AG10803 (cell line): ENCODE data around the gene XIAP.
A peak's percentile ranks its signal among the peaks of the same experiment; 100 is the strongest.
"Not testable (repeated sequence)": the region's sequence is repeated elsewhere in the genome, so short reads cannot be mapped to it uniquely, and the experiment has no call there.

Experiments used
- DNase-seq: peaks from one replicate; pipeline ENCODE4 v3.0.0; 2010; ENCODE audit warnings: low read depth
- H3K4me3 ChIP-seq: 2 replicates; pipeline ENCODE4 v1.5.1; 2011; ENCODE audit warnings: mild to moderate bottlenecking, low read length, control low read depth
- TF ChIP-seq, protein P1 (sequence below): conservative IDR thresholded peaks from 2 replicates; pipeline ENCODE4 v1.5.1; 2011; ENCODE audit warnings: mild to moderate bottlenecking, low read length, control low read depth, inconsistent platforms

Gene XIAP

DNA sequence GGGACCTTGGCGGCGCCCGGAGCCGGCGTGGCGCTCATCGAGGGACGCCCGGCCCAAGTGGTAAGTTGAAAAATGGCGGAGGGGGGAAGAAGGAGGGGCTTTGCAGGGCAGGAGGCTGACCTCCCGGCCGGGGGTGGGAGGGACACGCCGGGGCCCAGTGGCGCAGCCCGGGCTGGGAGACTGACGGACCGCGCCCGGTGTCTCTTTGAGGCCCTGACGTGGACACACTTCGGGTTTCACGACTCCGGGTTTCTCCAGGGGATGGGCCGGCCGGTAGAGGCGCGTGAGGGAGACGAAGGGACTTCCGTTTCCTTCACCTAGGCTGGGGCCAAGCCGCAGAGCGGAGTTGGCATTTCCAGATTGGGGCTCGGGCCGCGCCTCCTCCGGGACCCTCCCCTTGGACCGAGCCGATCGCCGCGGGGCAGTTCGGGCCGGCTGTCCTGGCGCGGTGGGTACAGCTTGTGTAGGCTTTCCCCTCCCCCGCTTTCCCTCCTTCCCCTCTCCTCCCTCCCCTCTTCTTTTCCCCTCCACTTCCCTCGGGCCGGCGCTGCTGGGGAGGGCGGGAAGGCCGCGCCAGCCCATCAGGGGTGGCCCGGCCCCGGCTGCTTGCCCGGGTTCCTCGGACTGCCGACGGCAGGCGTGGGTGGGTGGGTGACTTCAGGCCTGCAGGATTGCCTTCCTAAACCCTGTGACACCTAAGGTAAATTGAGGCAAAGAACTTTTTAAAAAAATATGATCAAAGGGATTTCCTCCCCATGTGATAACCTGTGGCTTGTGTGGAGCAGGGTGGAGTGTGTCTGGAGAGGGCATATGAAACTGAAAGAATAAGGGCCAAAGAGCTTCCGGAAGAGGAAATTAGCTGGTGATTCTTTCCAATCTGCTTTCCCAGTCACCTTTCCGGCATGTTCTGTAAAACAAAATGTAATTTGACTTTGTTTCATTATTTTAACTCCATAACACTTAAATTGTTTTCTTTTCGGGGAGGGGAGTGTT lies at the start of gene XIAP:
XIAP (plus strand) TSS at position 208 of the 993 bp plus-strand sequence. CDS start 25,610 bp downstream, outside the sequence.
- TF ChIP-seq, protein P1, sequence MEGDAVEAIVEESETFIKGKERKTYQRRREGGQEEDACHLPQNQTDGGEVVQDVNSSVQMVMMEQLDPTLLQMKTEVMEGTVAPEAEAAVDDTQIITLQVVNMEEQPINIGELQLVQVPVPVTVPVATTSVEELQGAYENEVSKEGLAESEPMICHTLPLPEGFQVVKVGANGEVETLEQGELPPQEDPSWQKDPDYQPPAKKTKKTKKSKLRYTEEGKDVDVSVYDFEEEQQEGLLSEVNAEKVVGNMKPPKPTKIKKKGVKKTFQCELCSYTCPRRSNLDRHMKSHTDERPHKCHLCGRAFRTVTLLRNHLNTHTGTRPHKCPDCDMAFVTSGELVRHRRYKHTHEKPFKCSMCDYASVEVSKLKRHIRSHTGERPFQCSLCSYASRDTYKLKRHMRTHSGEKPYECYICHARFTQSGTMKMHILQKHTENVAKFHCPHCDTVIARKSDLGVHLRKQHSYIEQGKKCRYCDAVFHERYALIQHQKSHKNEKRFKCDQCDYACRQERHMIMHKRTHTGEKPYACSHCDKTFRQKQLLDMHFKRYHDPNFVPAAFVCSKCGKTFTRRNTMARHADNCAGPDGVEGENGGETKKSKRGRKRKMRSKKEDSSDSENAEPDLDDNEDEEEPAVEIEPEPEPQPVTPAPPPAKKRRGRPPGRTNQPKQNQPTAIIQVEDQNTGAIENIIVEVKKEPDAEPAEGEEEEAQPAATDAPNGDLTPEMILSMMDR: no peak
- H3K4me3 ChIP-seq: peak within 1 kb of the TSS; percentile 68
- DNase-seq: peak; percentile 88

DNA sequence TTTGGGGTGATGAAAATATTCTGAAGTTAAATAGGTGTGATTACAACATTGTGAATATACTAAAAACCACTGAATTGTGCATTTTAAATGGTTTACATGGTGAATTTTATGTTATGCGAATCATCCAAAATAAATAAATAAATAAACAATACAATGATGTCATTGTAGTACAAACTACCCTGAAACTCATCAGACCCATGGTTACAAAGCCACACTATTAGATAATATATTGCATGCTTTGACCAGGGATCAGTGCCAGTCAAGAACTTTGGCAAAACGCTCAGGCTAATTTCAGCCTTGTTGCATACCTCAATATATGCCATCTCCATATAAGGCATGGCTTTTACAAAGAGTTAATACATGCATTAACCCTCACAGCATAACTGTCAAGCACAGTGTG lies 45.5 kb upstream of the XIAP start:
- TF ChIP-seq, protein P1: no peak
- no peak overlapping the region for H3K4me3 ChIP-seq
- no peak for DNase-seq

DNA sequence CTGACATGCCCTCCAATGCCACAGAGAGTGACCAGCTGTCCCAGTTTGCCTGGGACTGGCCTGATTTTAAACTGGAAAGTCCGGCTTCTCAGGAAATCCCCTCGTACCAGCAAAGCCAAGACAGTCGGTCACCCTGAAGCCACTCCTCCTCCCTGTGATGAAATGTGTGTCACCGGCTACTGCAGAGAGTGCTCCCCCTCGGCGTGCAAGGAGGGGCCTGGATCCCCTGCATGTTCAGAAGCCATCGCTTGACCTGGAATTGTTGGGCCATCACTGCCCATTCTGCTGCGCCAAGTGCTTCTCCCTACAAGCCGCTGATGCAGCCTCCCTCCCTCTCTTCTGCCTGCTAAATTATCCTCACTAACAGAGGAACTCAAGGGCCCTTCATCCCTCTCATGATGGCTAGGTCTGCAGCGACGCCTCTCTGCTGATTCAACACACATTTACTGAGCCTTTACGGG lies 44.9 kb upstream of the XIAP start:
- not testable (repeated sequence) for DNase-seq, H3K4me3 ChIP-seq

DNA sequence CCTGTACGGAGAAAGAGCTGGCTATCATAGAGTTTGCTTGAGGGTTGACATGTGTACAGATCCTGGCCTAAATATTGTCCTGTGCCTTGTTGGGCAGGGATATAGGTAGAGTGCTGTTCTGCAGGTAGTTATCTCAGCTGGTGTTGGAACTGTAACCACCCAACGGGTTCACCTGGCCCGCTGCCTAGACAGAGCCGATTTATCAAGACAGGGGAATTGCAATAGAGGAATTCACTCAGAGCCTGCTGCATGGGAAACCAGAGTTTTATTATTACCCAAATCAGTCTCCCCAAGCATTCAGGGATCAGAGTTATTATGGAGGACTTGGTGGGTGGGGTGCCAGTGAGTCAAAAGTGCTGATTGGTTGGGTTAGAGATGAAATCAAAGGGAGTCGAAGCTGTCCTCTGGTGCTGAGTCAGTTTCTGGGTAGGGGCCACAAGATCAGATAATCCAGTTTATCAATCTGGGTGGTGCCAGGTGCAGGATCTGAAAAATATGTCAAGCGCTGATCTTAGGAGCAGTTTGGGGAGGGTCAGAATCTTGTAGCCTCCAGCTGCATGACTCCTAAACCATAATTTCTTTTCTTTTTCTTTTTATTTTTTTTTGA lies 42.5 kb upstream of the XIAP start:
- TF ChIP-seq, protein P1: no peak
- H3K4me3 ChIP-seq: no peak overlapping the region
- DNase-seq: no peak

DNA sequence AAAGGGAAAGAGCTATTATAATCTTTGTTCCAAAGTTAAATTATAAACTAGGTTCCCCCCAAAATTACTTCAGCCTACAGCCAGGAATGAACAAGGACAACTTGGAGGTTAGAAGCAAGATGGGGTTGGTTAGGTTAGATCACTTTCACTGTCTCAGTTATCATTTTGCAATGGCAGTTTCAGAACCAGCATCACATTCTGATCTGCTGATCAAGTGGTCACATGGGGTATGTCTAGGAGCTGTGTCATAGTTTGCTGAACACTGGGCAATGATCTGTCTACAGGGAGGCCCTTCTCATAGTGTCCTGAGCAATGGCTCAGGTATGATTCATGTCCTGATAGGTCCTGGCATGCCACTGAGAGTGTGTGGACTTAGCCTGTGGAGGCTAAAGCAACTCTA lies 41.6 kb upstream of the XIAP start:
- no peak overlapping the region for H3K4me3 ChIP-seq
- DNase-seq: peak; percentile 58
- TF ChIP-seq, protein P1: no peak

DNA sequence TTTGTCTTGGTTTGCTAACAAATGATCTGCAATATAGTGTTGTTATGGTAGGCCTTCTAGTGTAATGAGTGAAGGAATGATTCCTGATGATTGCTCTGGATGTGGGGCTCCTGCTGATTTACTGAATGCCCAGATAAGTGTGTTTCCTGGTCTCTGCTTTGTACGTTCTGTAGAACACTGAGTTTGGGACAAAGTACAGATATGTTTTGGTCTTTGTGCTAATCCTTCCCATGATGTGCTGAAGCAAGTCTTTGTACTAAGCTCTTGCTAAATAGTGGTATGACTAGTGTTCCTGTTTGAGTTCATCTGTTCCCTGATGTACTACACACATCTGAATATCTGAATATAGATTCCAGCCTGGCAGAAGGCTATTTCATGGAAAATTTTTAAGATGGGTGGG lies 36.9 kb upstream of the XIAP start:
- DNase-seq: no peak
- TF ChIP-seq, protein P1: no peak
- no peak overlapping the region for H3K4me3 ChIP-seq

DNA sequence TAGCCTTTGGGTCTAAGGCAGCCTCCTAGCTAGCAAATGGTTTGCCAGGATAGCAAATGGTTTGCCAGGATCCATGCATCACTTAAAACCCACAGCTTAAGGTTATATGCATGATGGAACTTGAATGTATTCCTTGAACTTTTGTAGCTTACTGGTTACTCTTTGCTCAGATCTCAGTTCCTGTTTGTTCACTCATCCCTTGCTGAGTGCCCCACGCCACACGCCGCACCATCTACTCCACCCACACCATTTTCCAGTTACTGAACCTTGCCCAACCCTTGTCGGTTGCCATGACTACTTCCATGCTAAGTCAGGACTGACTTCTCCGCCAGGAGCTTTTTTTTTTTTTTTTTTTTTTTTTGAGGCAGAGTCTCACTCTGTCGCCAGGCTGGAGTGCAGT lies 29.5 kb upstream of the XIAP start:
- H3K4me3 ChIP-seq: no peak overlapping the region
- TF ChIP-seq, protein P1: no peak
- DNase-seq: peak; percentile 62
